Upper lobe of left lung (tissue), 4 donors: ENCODE results near the gene ZNF467.

Source experiments
- EP300 ChIP-seq, 4 donors: sonication (generic); formaldehyde crosslinking; IDR thresholded peaks; one replicate each; pipeline ENCODE4 v1.5.1; 2017; ENCODE audit warnings: antibody characterized with exemption in 4 of 4, control low read depth in 2 of 4
- POLR2A ChIP-seq, 4 donors: fragments of 450-650 bp; IDR thresholded peaks; one replicate each; pipeline ENCODE4 v1.5.1; 2016 to 2017; ENCODE audit warnings: antibody characterized with exemption in 4 of 4, mild to moderate bottlenecking in 2 of 4
- TF ChIP-seq, protein P1 (sequence below), 6 experiments: fragments of 450-650 bp in 4 of 6; fragments of 200-600 bp in 2 of 6; sonication (generic) in 2 of 6; IDR thresholded peaks; one replicate each; pipeline ENCODE4 v1.5.1; 2016 to 2019; ENCODE audit warnings: antibody characterized with exemption in 6 of 6

DNA sequence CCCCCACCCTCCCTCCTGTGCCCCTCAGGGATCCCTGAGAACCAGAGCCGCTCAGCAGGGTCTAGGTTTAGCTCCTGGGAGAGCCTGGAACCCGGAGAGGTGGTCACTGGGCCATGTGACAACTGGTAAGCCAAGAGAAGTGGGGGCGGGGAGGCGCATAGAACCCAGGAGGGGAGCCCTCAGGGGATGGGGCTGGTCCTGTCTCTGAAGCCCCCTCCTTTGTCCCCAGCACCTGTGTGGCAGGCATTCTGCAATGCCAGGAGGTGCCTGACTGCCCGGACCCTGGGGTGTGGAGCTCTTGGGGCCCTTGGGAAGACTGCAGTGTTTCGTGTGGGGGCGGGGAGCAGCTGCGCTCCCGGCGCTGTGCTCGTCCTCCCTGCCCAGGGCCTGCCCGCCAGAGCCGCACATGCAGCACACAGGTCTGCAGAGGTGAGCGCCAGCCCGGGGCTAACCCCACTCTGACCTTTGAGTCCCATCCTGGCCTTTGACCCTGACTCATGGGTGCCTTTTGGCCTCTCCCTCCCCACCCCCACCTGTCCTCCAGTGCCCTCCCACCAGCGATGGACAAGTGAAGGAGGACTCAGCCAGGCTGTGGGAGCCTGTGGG is 42.4 kb upstream of the ZNF467 start:
- TF ChIP-seq, protein P1, sequence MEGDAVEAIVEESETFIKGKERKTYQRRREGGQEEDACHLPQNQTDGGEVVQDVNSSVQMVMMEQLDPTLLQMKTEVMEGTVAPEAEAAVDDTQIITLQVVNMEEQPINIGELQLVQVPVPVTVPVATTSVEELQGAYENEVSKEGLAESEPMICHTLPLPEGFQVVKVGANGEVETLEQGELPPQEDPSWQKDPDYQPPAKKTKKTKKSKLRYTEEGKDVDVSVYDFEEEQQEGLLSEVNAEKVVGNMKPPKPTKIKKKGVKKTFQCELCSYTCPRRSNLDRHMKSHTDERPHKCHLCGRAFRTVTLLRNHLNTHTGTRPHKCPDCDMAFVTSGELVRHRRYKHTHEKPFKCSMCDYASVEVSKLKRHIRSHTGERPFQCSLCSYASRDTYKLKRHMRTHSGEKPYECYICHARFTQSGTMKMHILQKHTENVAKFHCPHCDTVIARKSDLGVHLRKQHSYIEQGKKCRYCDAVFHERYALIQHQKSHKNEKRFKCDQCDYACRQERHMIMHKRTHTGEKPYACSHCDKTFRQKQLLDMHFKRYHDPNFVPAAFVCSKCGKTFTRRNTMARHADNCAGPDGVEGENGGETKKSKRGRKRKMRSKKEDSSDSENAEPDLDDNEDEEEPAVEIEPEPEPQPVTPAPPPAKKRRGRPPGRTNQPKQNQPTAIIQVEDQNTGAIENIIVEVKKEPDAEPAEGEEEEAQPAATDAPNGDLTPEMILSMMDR (IDR thresholded peaks at IDR 0.05), result no peak
- no peak for TF ChIP-seq EP300 (IDR thresholded peaks at IDR 0.05)
- no peak for TF ChIP-seq POLR2A (IDR thresholded peaks at IDR 0.05)
